ENCODE data around the gene C19orf85.

Gene C19orf85

GRCh38 chr19:55485439-55486011 is 21.0 kb upstream of the C19orf85 start:
- no peak for DNase-seq (ENCODE audit: extremely low read depth, low read depth)
- peak overlapping the region; percentile 71 for H3K4me3 ChIP-seq (replicated peaks; ENCODE audit: low read depth, low read length)
- TF ChIP-seq, protein P1, sequence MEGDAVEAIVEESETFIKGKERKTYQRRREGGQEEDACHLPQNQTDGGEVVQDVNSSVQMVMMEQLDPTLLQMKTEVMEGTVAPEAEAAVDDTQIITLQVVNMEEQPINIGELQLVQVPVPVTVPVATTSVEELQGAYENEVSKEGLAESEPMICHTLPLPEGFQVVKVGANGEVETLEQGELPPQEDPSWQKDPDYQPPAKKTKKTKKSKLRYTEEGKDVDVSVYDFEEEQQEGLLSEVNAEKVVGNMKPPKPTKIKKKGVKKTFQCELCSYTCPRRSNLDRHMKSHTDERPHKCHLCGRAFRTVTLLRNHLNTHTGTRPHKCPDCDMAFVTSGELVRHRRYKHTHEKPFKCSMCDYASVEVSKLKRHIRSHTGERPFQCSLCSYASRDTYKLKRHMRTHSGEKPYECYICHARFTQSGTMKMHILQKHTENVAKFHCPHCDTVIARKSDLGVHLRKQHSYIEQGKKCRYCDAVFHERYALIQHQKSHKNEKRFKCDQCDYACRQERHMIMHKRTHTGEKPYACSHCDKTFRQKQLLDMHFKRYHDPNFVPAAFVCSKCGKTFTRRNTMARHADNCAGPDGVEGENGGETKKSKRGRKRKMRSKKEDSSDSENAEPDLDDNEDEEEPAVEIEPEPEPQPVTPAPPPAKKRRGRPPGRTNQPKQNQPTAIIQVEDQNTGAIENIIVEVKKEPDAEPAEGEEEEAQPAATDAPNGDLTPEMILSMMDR (IDR thresholded peaks at IDR 0.05; ENCODE audit: low read depth, low read length, missing control alignments) = no peak

DNA sequence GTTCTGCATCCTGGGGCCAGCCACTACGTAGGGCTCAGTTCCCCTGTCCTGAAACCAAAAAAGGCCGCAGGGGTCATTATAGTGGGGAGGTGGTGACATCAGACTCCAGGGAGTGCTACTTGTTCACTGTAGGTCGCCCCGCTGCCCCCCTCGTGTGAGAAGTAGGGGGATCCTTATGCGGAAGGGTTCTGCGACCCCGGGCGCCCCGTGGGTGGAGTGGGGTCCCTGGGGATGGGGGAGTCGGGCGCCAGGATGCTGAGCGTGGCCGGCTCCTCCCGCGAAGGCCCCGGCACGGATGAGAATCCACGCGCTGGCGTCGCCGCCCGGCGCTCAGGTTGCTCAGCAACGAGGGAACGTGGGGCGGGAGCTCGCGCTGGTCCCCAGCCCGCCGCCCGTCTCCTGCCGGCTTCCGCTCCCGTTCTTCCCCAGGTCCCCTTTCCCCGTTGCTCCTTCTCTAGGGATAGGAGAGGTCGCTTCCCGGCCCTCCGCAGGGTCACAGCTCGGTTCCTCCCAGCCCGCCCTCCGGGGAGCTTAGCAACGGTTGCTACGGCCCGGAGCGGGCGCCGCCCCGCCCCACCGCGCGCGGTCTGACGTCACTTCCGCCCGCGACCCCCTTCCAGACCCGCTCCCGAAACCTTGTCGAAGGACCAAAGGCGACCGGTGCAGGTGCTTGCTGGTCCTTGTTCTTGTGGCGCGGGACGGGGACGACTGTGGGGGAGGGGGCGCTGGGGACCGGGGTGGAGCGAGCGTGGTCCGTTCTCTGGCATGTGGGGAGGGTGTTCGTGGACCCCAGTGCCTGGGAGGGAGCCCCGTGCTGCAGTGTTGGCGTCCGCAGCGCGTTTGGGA is 20.3 kb upstream of the C19orf85 start, which contains the start of gene NAT14:
TSS of gene NAT14 (plus strand) at position 596 of the 846 bp plus-strand sequence. CDS start 521 bp downstream, outside the sequence.
- no peak for DNase-seq (ENCODE audit: extremely low read depth, low read depth)
- H3K4me3 ChIP-seq (replicated peaks; ENCODE audit: low read depth, low read length) = peak within 1 kb of the TSS; percentile 71
- TF ChIP-seq, protein P1 (IDR thresholded peaks at IDR 0.05; ENCODE audit: low read depth, low read length, missing control alignments) = no peak

- H3K4me3 ChIP-seq (replicated peaks; ENCODE audit: low read depth, low read length) = peak overlapping the region; percentile 71
- TF ChIP-seq, protein P1 (IDR thresholded peaks at IDR 0.05; ENCODE audit: low read depth, low read length, missing control alignments) = no peak
- no peak for DNase-seq (ENCODE audit: extremely low read depth, low read depth)
Observed at GRCh38 chr19:55483706-55484592, 19.4 kb upstream of the C19orf85 start.

- no peak overlapping the region for H3K4me3 ChIP-seq (replicated peaks; ENCODE audit: low read depth, low read length)
- no peak for DNase-seq (ENCODE audit: extremely low read depth, low read depth)
- TF ChIP-seq, protein P1 (IDR thresholded peaks at IDR 0.05; ENCODE audit: low read depth, low read length, missing control alignments) = no peak
Observed at GRCh38 chr19:55482967-55483705, 18.6 kb upstream of the C19orf85 start.

DNA sequence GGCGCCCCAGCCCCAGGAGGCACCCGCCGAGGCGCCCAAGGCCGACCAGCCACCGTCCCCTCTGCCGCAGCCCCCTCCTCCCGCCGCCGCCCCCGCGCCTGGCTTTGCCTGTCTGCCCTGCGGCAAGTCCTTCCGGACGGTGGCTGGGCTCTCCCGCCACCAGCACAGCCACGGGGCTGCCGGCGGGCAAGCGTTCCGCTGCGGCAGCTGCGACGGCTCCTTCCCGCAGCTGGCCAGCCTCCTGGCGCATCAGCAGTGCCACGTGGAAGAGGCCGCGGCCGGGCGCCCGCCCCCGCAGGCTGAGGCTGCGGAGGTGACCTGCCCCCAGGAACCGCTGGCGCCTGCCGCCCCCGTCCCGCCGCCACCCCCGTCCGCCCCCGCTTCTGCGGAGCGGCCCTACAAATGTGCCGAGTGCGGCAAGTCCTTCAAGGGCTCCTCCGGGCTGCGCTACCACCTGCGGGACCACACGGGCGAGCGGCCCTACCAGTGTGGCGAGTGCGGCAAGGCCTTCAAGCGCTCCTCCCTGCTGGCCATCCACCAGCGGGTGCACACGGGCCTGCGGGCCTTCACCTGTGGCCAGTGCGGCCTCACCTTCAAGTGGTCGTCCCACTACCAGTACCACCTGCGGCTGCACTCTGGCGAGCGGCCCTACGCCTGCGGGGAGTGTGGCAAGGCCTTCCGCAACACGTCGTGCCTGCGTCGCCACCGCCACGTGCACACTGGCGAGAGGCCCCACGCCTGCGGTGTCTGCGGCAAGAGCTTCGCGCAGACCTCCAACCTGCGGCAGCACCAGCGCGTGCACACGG is 17.8 kb upstream of the C19orf85 start:
- no peak overlapping the region for H3K4me3 ChIP-seq (replicated peaks; ENCODE audit: low read depth, low read length)
- TF ChIP-seq, protein P1 (IDR thresholded peaks at IDR 0.05; ENCODE audit: low read depth, low read length, missing control alignments) = no peak
- DNase-seq (ENCODE audit: extremely low read depth, low read depth) = no peak
